NCI-H2081 (cell line): ENCODE measurements around the gene TAS2R40.
"Not testable (repeated sequence)": the region's sequence is repeated elsewhere in the genome, so short reads cannot be mapped to it uniquely, and the experiment has no call there.

Experiments used
- DNase-seq, 2 experiments: peaks; one replicate each; lab custom pipeline; 2025; lab: John Stamatoyannopoulos, UW

The TAS2R40 gene

DNA sequence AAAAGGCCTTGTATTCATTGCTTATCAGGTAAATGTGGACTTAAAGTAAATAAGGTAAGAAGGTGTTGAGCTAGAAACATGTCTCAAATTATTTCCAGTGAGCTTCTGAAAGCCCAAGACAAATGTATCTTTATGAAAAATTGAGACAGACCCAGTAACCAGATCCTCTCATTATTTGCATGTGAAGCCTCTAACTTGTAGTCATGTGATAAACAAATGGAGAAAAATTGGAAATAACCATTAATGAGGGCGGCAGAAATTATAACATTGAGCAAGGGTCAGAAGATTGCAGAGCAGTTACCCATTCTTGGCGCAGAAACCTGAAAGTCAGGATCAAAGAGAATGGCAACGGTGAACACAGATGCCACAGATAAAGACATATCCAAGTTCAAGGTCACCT is at the start of gene TAS2R40:
TSS of gene TAS2R40 (plus strand) at position 301 of the 400 bp plus-strand sequence. CDS start at position 343, 42 bp downstream.
- no peak for DNase-seq

DNA sequence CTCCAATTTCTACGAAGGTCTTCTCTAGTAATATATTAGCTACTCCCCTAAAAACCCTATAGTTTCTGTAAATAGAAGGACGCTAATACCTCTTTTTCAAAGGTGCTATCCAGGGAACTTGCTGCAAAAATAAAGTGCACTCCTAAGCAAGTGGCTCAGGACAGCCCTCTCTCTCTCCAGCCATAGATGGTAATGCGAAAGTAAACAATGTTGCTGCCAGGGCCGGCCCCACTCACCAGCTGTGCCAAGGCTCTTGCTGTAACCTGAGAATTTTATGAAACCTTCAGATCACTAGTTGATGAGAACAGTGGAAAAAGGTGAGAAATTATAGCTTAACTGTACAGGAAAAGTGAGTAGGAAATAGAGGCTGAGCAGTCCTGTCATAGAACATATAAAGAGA is 49.5 kb upstream of the TAS2R40 start:
- peak; percentile 82 to 96 for DNase-seq

DNA sequence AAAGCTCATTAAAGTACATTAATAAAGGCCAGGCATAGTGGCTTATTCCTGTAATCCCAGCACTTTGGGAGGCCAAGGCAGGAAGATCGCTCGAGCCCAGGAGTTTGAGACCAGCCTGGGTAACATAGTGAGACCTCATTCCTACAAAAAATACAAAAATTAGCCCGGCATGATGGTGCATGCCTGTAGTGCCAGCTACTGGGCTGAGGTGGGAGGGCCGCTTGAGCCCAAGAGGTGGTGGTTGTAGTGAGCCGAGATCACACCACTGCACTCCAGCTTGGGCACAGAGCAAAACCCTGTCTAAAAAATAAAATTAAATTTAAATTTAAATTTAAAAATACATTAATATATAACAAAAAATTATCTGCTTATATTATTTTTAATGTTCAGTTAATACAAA is 45.7 kb upstream of the TAS2R40 start:
- DNase-seq, result no peak

DNA sequence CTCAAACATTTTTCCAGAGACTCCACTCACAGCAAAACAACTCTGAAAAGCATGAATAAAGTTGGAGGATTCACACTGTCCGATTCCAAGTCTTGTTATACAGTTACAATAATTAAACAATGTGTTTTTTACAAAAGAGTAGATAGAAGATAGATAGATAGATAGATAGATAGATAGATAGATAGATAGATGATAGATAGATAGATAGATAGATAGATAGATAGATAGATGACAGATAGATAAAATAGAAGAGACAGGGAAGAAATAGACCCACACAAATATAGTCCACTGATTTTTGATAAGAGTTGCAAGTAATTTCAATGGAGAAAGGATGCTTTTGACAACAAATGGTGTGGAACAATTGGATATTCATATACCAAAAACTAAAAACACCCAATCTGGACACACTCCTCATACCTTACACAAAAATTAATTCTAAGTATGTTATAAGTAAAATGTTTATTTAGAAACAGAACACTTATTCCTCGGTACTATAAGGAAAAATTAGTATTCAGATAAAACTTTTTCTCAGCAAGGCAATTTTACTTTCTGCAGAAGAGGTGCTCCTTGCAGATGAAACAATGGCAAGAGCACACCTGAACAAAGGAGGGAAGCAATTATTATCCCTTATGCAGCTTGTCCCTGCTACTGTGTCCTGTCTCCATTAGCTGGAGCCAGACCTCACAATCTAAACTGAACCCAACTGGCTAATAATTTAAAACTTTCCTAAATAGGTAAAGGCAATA is 44.3 kb upstream of the TAS2R40 start:
- no peak for DNase-seq

DNA sequence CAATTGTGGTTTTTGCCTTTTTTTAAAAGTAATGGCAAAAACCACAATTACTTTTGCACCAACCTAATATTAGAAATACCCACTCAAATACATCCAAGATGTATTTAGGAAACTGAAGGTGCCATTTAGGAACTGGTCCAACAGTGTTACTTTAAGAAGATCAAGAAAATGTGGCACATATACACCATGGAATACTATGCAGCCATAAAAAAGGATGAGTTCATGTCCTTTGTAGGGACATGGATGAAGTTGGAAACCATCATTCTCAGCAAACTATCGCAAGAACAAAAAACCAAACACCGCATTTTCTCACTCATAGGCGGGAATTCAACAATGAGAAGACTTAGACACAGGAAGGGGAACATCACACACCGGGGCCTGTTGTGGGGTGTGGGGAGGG is 41.1 kb upstream of the TAS2R40 start:
- DNase-seq, result not testable (repeated sequence)

DNA sequence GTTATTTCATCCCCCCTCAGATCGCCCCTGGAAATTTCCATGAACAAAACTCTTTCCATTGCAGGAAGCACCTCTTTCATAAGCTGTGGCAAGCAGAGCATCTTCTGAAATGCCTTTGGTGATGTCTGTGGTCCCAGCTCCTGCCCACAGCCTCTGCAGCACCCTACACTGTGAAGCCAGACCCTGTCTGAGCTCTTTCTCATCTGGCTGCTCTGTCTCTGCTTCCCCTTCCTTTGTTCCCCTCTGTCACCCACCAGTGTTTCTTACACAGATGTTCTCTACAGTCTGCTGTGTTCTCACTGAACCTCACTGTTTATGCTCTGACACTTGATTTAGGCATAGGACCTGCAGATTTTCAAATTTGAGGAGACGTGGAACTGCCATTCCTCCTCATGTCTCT is 40.5 kb upstream of the TAS2R40 start:
- no peak for DNase-seq

DNA sequence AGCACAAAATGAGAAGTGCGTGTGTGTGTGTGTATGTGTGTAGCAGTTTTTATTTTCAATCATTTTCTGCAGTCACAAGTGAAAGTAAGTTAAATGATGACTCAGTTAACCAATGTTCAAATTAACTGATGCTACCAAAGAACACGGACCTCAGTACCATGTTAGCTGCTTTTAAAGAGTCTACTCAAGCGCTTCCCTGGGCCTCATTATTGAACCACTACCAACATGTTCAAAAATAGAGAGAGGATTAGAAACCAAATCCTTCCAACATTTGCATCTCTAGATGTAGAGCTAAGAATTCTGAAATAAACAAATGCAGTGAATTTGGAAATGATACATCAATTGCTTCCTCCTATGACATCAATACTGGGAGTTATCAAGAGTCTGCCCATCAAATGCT is 38.8 kb upstream of the TAS2R40 start, which contains the start of gene TAS2R39:
TSS of gene TAS2R39 (plus strand) at position 396 of the 400 bp plus-strand sequence. CDS start at position 396, 0 bp downstream.
- DNase-seq, result no peak

DNA sequence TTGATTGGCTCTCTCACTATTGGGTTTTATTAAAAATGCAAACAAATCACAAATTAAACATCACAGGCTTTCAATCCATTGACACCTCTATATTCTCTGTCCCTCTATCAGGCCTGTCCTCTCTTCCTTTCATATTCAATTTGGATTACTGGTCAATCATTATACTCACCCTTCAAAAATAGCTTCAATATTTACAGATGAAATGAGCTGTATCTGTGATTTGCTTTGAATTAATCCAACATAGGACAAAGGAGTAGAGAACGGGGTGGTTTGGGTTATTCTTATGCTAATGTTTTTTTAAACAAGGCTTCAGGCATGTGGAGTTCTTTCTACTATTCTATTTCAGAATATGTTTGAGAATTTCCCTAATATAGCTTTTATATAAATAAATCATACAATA is 36.3 kb upstream of the TAS2R40 start:
- no peak for DNase-seq

DNA sequence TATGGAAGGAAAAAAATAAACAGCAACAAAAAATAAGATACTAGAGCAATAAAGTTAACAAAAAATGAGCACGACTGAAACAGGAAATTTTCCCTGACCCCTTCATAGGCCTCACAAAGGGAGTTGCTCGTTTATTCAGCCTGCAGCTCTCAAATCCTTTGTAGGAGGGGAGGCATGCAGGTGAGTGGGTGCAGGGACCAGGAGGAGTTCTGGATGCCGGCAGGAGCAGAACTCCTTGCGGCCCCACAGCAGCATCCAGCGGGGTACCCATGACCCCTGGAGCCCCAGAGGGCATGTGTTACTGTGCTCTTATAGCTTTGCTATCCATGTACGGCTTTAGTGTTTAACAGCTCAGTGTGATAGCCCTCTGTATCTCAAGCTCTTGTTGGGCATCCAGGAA is 32.8 kb upstream of the TAS2R40 start:
- no peak for DNase-seq

DNA sequence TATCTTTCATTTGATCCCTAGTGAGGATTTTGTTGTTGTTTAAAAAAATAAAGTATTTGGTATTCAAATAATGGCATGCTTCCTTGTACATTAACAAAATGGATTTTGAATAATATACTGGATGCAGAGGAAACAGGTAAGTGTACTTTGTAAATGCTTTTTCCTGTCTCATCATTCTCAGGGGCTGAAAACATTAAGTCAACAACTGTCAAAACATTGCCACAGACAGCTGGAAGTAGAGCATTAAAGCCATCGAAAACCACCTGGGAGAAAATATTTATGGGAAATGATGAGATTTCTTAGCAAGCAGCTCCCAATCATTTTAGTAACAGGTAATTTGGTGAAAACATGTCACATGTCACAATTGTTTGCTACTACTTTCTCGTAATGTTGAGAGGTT is 28.0 kb upstream of the TAS2R40 start:
- peak in 1 of 2 experiments; percentile 18 for DNase-seq

DNA sequence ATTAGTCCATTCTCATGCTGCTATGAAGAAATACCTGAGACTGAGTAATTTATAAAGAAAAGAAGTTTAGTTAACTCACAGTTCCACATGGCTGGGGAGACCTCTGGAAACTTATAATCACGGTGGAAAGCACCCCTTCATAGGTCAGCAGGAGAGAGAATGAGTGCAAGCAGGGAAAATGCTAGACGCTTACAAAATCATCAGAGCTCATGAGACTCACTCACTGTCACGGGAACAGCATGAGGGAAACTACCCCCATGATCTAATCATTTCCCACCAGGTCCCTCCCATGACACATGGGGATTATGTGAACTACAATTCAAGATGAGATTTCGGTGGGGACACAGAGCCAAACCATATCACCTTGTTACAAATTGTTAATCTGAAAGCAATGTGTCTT is 22.8 kb upstream of the TAS2R40 start:
- DNase-seq, result no peak

DNA sequence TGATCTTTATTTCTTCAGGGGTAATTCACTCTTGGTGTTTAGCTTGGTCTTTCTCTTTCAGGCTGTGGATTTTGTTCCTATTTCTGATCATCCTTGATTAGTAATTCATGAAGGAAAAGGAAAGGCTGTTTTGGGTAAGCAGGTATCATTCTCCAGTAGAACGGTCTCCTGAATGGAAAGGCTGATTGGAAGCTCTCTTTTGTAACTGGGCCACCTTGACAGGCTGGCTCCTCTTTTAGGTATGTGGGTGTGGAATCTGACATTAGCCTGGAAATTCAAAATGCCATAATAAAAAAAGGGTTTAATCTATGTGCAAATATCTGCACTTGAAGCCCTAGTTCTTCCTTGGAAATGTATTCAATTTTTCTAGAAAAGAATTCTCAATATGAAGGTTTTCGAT is 19.7 kb upstream of the TAS2R40 start:
- DNase-seq, result no peak

DNA sequence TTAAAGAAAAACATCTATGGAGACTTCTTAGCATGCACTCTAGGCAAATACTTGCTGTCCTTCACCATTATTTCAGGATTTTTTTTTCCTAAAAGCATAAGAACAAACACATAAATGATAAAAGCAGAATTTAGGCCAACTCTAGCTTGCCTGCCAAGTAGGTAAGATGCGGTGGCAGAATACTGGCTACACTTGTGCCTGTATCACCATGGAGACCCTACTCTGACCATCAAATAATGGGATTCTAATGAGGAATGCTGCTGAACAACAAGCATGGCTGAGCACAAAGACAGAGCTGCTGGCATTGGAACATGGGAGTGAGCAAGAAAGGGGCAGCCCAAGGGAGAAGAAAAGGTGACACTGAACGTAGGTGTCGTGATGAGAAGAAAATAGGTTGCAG is 18.5 kb upstream of the TAS2R40 start:
- DNase-seq, result no peak

DNA sequence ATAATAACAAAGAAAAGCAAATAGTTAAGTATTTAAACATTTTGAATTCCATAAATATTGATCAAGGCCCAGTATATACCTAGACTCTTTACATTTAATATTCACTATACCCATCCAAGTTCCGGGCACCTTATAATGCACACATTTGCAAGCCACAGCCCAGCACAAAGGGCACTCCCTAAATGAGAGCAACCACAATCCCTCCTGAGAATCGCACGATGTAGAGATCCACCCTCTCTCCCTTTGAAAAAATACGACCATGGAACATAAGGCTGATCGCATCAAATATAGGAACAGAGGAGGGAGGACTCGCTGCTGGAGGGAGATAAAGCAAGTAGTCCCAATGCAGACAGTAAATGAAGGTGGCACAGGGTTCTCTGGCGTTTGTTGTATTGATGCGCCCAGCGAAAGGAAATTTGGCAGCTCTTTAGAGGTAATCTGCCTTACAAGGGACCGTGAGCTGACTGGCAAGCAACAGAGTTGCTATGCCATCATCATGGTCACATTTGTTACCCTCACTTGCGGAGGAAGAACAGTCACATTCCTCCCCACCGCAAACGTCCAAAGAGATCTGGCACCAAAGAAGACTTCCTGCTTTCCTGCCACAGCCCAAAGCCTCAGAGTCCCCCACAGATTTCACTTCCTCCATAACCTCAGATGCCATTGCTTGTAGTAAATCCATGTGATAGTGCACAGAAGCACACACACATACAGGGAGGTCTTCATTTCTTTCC is 16.1 kb upstream of the TAS2R40 start:
- no peak for DNase-seq

DNA sequence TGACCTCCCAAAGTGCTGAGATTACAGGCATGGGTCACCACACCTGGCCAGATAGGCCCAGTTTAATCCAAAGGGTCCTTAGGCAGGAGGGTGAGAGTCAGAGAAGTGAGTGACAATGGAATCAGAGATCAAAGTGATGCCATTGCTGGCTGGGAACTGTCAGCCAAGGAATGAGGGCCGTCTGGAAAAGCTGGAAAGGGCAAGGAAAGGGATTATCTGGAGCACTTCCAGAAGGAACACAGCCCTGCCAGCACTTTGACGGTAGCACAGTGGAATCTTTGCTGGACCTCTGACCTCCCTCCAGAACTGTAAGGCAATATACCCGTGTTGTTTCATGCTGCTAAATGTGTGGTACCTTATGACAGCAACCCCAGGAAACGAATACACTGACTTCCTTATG is 11.3 kb upstream of the TAS2R40 start:
- DNase-seq, result no peak

DNA sequence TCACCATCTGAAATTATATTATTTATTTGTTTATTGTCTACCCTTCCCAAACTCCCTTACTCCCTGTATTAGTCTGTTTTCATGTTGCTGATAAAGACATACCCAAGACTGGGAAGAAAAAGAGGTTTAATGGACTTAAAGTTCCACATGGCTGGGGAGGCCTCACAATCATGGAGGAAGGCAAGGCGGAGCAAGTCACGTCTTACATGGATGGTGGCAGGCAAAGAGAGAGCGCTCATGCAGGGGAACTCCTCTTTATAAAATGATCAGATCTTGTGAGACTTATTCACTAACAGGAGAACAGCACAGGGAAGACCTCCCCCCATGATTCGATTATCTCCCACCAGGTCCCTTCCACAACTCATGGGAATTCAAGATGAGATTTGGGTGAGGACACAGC is 8.4 kb upstream of the TAS2R40 start:
- not testable (repeated sequence) for DNase-seq

DNA sequence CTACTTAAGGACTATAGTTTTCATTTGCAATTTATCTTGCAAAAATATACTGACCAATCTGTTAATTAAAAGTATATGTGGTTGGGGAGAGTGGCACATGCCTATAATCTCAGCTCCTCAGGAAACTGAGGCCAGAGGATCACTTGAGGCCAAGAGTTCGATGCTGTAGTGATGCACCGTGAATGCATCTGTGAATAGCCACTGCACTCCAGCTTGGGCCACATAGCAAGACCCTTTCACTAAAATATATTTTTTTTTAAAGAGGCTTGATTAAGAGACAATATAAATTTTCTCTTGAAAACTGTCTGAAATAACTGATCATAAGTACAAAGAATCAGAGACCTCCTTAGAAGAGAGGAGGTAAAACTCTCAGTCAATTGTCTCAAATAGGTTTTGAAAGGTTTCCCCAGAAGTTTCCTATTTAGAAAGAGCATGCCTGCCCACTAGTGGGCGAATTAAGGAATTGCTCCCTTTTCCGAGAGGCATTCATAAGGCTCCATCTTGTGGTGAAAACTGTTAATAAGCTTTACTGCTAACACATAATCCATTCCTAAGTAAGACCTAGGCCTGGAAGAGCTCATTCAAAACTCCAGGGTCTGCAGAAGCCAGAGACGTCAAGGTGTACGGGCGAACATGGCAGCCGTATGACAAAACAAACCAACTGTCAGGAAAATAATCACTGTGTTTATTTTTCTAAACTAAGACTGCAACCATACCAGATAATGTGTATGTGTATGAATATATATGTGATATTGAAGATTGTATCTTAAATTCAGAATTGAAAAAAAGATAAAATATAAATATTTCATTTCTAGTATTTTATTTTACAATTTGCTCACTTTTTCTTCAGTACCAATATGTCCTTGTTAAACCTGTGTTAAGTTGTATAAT is 6.8 kb upstream of the TAS2R40 start:
- peak; percentile 85 for DNase-seq

DNA sequence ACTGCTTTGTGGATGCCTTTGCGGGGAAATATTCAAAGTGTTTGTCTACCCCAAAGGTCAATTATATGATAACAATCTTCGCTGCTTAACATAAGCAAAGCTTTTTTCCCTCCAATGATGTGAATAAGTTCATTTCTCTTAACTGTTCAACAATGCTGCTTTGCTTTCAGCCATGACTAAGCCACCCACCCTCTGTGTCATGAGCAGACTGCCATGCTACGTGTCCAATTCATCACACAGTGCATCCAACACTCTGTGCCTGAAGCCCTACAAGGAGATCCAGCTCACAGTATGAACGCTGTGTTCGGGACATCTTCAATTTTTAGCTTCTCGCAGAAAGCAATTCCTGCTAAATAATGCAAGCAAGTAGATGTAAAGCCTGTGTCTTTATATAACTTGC is 5.7 kb upstream of the TAS2R40 start:
- no peak for DNase-seq

DNA sequence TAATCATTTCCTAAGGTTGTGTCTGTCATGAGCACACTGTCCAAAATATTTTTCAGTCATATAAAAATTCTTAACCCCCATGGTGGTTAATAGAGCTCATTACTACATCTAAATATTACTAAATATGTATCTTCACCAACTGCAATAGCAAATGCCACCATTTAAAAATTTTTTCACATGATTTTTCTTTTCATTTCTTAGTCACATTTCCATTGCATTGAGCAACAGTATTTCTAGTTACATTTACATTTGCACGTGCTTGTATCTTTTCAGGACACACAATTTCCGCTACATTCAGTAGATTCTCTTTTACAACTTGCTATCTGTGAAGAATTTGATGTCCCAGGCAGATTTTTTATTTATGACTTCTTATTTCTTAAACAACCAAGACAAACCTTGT is 5.2 kb upstream of the TAS2R40 start:
- DNase-seq, result no peak

DNA sequence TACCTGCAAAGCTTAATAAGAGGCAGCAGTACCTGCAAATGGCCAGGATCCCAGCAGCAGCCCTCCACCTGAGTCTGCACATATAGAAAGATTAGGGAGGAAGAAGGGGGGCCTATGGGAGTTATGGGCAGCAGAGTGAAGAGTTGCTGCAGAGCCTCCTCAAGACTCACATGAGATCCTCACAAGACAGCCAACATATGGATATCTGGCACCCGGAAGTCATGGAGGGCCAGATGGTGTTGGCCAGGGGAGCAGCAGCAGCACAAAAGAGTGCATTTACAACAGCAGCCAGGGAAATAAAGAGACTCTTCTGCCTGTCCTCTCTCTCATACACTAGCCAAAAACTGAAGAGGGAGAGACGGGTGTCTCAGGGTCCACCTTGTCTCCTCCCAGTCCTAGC is 4.0 kb upstream of the TAS2R40 start:
- no peak for DNase-seq

DNA sequence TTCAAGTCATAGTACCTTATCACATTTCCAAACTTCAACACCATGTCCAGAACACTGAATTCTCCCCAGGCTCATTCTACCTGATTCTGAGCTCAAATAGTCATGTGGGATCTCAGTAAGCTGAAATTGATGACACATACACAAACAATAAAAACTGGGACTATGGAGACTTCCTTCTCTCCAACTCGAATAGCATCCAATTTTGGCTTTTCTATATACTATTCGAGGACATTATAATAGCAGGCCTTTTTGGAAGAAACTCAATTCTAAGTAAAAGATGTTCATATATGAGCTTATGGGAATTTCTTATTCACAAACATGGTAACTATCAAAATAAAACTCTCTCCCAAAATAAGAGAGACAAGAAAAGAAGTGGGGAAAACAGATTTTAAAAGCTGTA is 551 bp upstream of the TAS2R40 start:
- DNase-seq, result no peak

DNA sequence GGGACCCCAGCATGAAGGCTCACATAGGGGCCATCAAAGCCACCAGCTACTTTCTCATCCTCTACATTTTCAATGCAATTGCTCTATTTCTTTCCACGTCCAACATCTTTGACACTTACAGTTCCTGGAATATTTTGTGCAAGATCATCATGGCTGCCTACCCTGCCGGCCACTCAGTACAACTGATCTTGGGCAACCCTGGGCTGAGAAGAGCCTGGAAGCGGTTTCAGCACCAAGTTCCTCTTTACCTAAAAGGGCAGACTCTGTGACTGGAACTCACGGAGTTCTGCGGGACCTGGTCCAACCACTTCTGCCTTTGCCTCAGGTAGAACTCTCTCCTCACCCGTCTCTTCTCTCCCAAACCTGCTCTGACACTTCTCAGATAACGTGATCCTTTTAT is 945 bp downstream of the TAS2R40 start:
- no peak for DNase-seq

DNA sequence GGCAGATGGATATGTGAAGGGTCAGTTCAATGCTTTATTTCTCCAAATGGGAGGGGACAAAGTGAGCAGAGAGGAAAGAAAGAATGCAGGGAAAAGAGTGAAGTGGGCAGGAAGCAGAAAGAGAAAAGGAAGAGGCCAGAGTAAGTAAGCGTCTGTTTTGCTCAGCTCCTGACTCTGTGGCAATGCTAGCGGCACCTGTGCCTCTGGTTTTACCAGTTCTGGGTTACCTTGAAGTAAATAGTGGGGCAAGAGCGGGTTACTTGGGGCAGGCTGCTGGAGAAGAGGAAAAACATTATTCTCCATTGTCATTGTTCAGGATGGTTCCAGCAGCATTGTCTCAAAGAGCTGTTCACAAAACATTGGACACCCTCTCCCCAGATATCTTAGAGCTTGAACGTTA is 1.9 kb downstream of the TAS2R40 start:
- no peak for DNase-seq
